Measurements from ENCODE around the gene GRK6.

GRK6 gene

DNA sequence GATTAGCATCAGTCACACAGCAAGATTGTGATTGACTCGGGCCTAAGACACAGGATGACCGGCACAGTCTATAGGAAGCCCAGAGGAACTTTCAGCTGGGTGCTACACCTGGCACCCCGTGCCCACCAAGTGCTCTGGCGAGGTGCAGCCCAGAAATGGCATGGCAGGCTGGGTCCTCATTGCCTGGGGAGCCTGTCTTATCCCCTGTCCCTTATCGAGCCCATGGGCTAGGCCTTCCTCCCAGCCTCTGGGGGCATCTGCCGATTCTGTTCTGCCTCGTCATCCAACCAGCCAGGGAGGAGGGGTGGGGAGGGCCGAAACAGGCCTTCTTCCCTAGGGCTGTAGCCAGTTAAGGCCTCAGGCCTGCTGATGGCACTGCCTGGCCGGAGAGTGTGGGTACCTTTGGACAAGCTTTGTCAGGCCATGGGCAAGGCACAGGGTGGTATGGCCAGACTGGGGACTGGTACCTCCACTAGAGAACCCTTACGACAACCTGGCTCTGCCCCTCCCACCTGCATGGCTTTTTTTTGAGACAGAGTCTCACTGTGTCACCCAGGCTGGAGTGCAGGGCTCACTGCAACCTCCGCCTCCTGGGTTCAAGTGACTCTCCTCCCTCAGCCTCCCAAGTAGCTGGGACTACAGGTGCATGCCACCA is 1.6 kb downstream of the GRK6 start:
- no peak for DNase-seq (ENCODE audit: low read depth)
- H3K4me3 ChIP-seq (ENCODE audit: low read length) = no peak overlapping the region
- TF ChIP-seq, protein P1, sequence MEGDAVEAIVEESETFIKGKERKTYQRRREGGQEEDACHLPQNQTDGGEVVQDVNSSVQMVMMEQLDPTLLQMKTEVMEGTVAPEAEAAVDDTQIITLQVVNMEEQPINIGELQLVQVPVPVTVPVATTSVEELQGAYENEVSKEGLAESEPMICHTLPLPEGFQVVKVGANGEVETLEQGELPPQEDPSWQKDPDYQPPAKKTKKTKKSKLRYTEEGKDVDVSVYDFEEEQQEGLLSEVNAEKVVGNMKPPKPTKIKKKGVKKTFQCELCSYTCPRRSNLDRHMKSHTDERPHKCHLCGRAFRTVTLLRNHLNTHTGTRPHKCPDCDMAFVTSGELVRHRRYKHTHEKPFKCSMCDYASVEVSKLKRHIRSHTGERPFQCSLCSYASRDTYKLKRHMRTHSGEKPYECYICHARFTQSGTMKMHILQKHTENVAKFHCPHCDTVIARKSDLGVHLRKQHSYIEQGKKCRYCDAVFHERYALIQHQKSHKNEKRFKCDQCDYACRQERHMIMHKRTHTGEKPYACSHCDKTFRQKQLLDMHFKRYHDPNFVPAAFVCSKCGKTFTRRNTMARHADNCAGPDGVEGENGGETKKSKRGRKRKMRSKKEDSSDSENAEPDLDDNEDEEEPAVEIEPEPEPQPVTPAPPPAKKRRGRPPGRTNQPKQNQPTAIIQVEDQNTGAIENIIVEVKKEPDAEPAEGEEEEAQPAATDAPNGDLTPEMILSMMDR (conservative IDR thresholded peaks at IDR 0.05; ENCODE audit: low read depth, low read length) = no peak

DNA sequence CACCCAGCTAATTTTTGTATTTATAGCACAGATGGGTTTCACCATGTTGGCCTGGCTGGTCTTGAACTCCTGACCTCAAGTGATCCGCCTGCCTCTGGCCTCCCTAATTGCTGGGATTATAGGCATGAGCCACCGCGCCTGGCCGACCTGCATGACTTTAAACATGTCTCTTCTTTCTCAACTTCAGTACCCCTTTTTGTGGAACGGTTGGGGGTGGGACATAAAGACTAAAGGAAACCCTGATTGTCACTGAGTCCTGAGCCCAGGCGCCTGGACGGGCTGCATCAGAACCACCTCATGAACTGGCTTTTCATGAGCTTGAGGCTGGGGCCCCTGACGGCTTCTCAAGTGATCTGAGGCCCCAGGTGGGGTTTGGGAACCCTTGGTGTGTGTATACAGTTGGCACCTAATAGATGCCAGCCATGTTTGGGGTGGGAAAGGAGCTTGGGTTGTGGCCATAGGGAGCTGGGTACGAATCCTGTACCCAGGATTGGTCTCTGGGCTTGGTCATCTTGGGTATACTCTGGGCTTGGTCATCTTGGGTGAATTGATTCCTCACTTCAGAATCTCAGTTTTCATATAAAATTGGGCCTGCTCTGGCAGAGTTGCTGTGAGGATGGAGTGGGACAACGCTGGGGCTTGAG is 2.2 kb downstream of the GRK6 start:
- H3K4me3 ChIP-seq (ENCODE audit: low read length) = no peak overlapping the region
- TF ChIP-seq, protein P1 (conservative IDR thresholded peaks at IDR 0.05; ENCODE audit: low read depth, low read length) = no peak
- no peak for DNase-seq (ENCODE audit: low read depth)

DNA sequence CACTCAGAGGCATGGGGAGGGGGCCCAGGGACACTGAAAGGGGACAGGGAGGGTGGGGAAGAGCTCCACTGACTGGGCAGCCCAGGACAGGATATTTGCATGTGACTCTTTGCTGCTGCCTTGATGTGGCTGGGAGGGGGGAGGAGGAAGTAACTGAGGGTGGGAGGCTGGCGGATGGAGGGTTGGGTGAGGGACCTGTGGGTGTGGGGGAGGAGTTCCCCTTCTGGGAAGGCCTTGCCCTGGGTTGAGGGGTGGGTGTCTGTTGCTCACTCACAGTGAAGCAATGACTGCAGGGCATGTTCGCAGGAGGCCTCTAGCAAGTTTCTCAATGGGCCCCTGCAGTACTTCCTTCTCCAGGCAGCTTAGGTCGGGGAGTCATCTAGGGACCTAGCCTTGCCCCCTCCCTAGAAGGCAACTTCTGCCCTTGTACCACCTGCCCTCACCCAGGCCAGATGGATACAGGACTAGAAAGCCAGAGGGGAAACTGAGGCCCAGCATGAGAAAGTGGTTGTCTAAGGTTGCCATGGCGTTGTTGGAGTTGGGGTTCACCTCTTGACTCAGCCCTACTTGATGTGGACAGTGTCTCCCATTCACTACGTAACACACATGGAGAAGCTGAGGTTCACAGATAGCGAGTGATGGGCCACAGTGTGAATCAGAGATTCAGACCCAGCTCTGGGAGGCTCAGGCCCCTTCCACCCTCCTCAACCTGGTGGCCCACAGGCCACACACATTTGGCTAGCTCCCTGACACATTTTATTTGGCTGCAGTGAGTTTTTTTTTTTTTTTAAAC is 3.0 kb downstream of the GRK6 start:
- no peak for DNase-seq (ENCODE audit: low read depth)
- H3K4me3 ChIP-seq (ENCODE audit: low read length) = no peak overlapping the region
- TF ChIP-seq, protein P1 (conservative IDR thresholded peaks at IDR 0.05; ENCODE audit: low read depth, low read length) = no peak

DNA sequence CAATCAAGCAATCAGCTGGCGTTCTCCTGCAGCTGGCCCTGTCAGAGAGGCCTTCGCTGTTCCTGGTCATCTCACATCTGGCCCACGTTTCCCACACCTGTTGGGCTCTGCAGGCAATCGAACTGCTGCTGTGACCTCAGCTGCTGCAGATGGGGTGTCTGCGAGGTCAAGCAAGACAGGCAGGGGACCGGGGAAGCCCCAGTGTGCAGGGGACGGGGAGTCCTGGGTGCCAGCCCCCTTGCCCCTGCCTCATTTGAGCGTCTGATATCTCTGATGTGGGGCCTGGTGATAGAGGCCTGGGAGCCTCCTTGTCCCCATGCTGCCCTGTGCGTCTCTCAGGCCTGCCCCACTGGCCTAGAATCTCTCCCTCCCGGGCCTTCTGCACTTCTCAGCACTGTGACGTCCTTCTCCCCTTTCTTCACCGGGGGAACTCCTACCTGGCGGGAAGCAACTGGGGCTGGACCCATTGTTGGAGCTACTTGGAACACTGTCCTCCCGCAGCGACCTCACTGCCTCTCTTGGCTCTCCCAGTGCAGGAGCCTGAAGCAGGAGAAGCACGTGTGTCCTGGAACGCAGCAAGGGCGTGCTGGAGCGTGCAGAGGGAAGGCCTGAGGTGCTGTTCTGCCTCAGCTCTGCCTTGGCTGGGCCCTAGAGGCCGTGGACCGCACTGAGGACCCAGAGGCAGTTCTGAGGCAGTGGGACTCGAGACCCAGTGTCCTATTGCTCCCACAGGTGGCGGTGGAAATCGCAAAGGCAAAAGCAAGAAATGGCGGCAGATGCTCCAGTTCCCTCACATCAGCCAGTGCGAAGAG is 3.9 kb downstream of the GRK6 start:
- TF ChIP-seq, protein P1 (conservative IDR thresholded peaks at IDR 0.05; ENCODE audit: low read depth, low read length) = no peak
- no peak overlapping the region for H3K4me3 ChIP-seq (ENCODE audit: low read length)
- no peak for DNase-seq (ENCODE audit: low read depth)

DNA sequence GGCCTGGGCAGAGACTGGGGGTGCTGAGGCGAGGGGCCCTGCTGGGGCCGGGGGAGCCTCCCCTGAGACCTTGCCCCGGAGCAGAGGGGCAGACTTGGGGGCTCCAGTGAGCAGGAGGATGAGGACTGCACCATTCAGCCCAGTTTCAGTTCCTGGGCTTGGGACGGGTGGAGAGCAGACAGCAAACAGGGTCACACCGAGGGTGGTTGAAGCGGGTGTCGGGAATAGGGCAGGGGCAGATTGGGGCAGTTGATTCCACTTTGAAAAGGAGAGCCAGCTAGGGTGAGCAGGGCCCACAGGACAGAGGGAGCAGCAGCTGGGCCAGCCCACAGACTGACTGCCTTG is 4.5 kb downstream of the GRK6 start:
- no peak for DNase-seq (ENCODE audit: low read depth)
- TF ChIP-seq, protein P1 (conservative IDR thresholded peaks at IDR 0.05; ENCODE audit: low read depth, low read length) = no peak
- H3K4me3 ChIP-seq (ENCODE audit: low read length) = no peak overlapping the region

DNA sequence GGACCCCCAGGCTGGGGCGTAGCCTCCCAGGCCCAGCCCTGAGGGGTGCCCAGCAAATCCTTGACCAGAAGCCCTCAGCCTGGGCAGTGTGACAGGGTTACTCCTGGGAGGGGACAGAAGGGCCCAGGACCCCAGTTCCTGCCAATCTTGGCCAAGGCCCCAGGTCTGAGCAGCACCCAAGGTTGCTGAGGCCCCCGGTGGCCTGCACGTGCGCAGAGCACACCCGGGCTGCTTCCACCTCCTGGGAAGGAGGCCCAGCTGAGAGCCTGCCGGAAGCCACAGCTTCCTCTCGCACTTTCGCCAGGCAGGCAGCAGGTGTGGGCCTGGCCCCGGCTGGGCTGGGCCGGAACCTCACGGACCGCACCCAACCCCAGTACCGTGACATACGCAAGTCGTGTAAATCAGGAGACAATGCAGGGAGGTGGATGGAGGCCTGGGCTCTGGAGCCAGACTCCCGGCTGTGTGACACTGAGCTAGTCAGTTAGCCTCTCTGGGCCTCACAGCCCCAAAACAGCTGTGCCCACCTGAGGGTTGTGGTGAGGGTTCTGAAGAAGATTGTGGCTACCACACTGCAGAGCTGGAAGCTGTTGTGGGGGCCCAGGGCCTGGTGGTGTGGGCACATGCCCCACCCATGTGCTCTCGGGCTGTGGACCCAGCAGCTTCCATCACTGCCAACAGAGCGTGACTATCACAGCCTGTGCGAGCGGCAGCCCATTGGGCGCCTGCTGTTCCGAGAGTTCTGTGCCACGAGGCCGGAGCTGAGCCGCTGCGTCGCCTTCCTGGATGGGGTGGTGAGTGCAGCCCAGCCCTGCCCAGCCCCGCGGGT is 5.1 kb downstream of the GRK6 start:
- no peak overlapping the region for H3K4me3 ChIP-seq (ENCODE audit: low read length)
- no peak for DNase-seq (ENCODE audit: low read depth)

More for the DNA sequence above, 5.1 kb downstream of the GRK6 start:
- TF ChIP-seq, protein P1 (conservative IDR thresholded peaks at IDR 0.05; ENCODE audit: low read depth, low read length) = no peak

Measured in retinal pigment epithelial cell (primary cell).